ENCODE measurements around the gene GTF2H4.
"Not testable (repeated sequence)": the region's sequence is repeated elsewhere in the genome, so short reads cannot be mapped to it uniquely, and the experiment has no call there.

Gene GTF2H4

DNA sequence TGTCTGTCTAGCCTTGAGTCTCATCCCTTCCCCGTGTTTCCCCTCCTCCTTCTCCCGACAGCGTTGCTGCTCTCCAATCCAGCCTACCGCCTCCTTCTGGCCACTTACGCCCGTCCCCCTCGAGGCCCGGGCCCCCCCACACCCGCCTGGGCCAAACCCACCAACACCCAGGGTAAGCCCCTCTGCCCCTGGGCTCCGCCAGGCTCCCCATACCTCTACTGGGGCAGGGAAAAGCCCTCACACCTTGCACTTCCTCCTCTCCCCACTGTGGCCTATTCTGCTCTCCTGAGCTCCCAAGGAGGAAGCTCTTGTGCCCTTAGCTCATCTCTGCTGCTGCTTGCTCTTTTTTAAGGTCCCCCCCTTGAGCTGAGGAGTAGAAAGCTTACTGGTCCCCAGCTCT is 12.7 kb upstream of the GTF2H4 start:
- DNase-seq, result no peak

DNA sequence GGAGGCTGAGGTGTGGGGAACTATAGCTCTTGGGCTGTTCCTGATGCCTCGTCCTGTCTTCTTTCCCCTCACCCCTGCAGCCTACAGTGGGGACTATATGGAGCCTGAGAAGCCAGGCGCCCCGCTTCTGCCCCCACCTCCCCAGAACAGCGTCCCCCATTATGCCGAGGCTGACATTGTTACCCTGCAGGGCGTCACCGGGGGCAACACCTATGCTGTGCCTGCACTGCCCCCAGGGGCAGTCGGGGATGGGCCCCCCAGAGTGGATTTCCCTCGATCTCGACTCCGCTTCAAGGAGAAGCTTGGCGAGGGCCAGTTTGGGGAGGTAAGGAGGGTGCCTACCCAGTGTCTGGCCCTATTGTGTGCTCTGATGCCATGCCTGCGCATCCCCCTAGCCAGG is 11.5 kb upstream of the GTF2H4 start:
- DNase-seq, result no peak

DNA sequence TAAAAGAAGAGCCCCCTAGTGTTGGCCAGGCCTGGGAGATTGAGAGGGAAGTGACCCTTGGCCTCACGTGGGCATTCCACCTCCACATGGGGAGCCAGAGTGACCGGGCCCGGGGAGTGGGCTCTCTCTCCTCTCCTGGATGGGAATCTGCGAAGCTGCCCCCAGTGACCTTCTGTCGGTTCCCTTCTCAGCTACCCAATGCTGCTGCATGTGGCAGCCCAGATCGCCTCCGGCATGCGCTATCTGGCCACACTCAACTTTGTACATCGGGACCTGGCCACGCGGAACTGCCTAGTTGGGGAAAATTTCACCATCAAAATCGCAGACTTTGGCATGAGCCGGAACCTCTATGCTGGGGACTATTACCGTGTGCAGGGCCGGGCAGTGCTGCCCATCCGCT is 10.1 kb upstream of the GTF2H4 start:
- DNase-seq, result no peak

DNA sequence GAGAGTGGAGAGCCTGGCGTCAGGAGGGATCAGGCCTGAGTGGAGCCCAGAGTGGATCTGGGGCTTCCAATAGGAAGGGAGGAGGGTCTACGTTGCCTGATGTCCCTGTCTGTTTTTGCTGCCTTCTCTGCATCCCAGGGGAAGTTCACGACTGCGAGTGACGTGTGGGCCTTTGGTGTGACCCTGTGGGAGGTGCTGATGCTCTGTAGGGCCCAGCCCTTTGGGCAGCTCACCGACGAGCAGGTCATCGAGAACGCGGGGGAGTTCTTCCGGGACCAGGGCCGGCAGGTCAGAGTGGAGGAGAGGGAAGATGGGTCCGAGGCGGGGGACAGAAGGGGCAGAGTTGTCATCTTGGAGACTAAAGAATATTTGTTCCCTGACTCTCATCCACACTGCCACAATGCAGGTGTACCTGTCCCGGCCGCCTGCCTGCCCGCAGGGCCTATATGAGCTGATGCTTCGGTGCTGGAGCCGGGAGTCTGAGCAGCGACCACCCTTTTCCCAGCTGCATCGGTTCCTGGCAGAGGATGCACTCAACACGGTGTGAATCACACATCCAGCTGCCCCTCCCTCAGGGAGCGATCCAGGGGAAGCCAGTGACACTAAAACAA is 9.2 kb upstream of the GTF2H4 start:
- no peak for DNase-seq

DNA sequence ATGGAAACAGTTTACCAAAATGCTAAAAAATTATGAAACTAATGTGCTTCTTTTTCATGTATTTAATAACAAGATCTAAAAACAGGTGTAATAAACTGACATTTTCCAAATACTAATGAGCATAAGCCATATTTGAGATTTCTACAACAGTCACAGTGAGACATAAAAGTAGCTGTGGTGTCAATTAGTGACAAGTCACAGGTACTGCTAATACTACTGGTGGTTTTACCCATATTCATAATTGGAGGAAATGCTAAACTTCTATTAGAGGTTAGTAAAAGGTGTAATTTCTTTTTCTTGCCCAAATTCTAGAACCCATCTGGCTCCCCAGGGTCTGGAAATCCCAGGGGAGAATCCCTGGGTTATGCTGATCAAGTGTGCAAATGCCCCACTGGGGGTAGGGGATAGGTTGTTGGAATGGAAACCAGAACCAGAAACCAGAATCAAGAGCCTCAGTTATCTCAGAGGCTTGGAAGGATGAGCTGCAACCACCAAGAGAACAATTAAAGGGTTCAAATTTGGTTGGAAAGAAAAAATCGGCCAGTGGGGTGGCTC is 7.1 kb upstream of the GTF2H4 start:
- no peak for DNase-seq

DNA sequence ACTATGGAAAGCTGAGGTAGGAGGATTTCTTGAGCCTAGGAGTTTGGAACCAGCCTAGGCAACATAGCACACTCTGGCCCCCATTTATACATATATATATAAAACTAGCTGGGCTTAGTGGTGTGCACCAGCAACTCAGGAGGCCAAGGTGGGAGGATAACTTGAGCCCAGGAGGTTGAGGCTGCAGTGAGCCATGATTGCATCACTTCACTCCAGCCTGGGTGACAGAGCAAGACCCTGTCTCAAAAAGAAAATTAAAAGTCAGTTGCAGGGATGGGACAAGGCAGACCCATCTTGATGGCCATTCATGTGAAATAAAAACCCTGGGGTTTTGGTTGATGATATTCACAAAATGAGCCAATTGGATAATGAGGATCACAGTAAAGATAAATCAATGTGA is 6.6 kb upstream of the GTF2H4 start:
- DNase-seq, result no peak

DNA sequence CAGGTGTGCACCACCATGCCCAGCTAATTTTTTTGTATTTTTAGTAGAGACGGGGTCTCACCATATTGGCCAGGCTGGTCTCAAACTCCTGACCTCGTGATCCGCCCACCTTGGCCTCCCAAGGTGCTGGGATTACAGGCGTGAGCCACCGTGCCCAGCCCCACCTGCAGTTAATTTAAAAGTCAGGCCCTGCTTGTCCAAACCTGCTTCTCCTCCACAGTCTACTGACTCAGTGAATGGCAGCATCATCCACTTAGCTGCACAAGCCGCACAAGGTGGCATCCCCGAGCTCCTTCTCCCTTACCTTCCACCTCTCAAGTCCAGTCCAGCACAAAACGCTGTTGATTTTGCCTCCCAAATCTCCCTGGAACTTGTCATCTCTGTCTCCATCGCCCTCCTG is 5.8 kb upstream of the GTF2H4 start:
- not testable (repeated sequence) for DNase-seq

DNA sequence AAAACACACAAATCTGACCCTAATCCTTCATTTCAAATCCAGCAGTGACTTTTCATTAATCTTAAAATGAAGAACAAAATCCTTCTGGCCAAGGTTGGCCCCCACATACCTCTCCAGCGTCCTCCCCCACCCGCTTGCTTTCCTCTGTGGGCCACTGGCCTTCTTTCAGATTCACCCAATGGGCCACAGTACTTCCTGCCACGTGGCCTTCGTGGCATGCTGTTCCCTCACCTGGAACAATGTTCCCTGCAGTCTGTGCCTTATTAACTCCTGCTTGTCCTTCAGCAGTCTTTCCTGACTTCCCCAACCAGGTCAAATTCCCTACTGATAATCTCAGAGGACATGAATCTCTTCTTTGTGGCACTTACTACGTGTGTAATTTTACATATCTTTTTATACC is 5.3 kb upstream of the GTF2H4 start:
- no peak for DNase-seq

DNA sequence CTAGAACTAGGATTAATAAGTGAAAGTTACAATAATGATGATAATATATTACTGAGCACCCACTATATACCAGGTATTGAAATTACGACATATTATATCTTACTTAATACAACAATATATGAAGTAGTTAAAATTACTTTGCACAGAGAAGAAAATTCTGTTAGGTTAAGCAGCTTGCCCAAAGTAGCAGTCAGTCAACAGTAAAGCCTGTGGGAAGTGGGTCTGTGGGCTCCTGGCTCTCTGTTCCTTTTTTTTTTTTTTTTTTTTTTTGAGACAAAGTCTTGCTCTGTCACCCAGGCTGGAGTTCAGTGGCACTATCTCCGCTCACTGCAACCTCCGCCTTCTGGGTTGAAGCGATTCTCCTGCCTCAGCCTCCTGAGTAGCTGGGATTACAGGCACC is 4.8 kb upstream of the GTF2H4 start:
- DNase-seq, result no peak

DNA sequence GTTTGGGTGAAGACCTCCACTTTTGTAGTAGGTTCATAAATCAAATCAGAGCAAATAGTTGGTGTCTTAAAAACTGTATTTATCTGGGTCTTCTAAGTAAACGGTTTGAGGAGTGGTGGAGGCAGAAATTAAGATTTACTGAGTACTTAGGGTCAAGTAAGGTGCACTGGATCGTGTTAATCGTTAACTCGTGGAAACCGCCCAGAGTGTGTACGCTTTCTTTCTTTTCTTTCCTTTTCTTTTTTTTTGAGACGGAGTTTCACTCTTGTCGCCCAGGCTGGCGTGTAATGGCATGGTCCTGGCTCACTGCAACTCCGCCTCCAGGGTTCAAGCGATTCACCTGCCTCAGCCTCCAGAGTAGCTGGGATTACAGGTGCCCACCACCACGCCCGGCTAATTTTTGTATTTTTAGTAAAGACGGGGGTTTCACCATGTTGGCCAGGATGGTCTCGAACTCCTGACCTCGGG is 683 bp upstream of the GTF2H4 start:
- DNase-seq, result not testable (repeated sequence)

DNA sequence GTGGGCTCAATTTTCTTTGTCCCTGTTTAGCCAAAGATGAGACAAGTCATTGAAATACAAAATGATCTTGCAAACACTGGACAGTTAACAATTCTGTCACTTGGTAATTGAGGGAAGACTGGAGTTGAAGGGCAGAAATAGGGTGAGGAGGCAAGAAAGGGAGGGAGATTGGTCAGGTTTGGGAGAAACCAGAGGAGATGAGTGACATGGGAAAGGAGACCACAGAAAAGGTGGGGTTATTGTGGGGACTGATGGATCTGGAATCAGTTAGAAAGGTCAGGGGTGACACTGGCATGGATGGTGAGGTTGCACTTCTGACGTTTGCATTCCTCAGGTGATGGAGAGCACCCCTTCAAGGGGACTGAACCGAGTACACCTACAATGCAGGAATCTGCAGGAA is 693 bp downstream of the GTF2H4 start:
- DNase-seq, result no peak

DNA sequence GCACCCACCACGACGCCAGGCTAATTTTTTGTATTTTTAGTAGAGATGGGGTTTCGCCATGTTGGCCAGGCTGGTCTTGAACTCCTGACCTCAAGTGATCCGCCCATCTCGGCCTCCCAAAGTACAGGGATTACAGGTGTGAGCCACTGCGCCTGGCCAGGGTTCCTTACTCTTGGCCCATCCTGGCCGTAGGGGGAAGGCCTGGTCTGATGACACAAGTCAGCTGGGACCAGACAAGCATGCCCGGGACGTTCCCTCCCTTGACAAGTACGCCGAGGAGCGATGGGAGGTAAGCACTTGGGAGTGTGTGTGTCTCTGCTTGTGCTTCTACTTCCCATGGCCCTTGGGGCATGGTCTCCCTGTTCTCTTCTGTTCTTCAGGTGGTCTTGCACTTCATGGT is 2.5 kb downstream of the GTF2H4 start:
- DNase-seq, result not testable (repeated sequence)

DNA sequence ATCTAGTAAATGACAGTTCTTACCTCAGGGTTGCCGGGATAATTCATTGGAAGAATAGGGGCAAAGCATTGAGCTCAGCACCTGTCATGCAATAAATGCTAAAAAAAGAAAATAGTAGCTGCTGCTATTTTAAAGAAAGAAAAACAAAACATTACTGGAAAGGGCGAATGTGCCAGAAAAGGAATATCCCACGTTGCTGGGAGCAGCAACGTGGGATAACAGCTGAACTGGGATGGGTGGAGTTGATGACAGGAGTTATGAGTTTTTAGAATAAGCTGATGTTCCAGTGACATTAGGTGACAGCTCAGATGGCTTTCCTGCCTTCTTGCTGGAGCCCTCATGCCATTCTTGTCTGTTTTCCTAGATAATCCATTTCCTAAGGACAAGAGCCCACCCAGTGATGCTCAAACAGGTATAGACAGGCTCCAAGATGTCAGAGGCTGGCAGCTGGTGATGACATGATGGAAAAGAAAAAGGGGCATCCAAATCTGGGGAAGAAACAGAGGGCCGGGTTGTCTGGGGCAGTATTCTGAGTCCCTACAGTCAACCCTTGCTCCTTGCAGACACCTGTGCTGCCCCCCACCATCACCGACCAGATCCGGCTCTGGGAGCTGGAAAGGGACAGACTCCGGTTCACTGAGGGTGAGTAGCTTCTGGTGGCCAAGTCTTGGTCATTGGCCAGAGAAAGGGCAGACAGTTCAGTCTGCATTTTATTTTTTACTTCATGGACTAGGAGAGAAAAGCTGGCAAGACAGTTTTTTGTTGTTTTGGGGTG is 4.9 kb downstream of the GTF2H4 start:
- no peak for DNase-seq

DNA sequence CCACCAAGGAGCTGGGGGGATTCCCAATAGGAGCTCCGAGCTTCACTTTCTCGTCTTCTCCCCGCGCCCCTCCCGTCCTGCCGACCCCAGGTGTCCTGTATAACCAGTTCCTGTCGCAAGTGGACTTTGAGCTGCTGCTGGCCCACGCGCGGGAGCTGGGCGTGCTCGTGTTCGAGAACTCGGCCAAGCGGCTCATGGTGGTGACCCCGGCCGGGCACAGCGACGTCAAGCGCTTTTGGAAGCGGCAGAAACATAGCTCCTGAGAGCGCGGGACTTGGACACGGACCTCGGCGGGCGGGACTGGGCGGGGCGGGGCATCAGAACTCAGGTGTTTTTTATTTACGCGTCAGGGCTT is 5.7 kb downstream of the GTF2H4 start:
- DNase-seq, result no peak

DNA sequence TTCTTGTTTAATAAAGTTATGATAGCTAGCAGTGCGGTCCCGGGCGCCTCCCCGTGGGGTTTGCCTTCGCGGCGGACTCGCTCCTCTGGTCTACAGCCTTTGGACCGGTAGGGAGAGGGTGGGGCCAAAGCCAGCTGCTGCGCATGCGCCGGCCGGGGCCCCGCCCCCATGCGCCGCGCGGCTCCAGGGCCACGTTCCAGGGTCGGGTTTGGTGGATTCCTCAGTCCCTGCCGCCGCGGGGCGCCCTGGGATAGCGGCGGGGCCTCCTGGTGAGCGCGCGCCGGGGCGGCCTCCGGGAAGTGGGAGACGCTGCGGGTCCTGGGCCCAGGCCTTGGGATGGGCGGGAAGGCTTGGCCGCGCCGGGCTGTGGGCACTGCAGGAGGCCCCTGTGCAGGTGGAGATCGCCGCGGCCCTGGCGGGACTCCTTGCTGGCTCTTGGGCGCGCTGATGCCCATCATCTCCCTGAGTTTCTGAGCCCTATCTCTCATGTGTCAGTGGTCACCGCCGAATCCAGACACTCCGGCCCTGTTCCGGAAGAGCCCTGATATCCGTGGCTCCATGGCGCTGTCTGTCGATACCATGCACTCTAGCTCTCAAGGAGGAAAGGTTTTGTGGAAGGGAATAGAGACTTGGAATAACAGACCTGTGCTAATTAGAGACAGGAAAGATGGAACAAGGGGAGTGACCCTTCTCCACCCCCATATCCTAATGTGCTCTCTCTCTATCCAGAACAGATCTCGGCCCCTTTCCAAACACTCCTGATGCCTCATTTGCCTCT is 6.3 kb downstream of the GTF2H4 start, which contains the start of gene VARS2:
Gene VARS2 (plus strand): TSS at position 163 of the 778 bp plus-strand sequence. CDS start 599 bp downstream, at position 762.
- peak; percentile 84 to 91 (median 88) for DNase-seq

DNA sequence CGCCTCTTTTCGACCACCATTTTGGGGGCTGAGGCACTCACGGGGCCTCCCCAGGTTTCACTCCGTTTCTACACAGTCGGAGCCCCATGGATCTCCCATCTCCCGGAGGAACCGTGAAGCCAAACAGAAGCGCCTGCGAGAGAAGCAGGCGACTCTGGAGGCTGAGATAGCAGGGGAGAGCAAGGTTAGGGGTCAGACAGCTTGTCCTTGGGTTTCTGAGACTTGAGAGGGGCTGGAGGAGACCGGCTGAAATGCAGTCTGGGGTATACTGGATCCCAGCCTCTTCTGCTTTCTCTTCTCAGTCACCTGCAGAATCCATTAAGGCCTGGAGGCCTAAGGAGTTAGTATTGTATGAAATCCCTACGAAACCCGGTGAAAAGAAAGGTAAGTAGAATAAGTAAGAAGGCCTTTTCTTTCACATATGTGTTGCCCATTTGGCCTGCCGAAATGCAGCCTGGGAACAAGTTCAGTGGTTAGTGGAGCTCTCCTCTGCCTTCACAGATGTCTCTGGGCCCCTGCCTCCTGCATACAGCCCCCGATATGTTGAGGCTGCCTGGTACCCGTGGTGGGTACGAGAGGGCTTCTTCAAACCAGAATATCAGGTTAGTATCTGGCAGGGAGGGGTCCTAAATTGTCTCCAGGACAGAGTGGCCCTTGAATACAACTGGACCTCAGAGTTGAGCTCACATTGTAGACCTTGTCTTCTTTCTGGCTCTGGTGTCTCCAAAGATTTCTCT is 7.0 kb downstream of the GTF2H4 start:
- DNase-seq, result peak in 1 of 3 experiments; percentile 37

DNA sequence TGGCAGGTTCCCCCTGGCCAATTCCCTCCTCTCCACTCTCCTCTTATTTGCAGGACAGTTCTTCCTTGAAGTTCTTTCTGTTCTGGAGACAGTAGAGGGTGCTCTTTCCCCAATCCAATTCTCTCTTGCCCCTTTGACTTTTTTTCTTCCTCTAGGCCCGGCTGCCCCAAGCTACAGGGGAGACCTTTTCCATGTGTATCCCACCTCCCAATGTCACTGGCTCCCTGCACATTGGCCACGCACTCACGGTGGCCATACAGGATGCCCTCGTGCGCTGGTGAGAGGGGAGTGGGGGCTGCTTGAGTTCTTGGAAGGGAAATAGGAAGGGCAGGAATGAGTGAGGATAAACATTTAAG is 7.6 kb downstream of the GTF2H4 start:
- peak in 2 of 3 experiments; percentile 37 to 64 for DNase-seq

DNA sequence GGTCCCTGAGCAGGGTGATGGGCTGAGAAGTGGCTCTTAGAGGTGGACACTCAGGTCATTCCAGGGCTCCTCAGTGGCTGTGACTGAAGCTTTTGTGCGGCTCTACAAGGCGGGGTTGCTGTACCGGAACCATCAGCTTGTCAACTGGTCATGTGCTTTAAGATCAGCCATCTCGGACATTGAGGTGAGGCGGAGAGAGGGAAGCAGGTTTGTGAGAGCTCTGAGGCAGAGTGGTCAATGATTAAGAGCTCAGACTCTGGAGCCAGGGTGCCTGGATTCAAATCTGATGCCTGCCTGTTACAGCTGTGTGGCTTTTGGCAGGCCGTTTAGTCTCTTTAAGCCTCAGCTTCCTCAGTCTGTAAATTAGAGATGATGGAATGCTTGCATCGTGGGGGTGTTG is 9.0 kb downstream of the GTF2H4 start:
- no peak for DNase-seq

DNA sequence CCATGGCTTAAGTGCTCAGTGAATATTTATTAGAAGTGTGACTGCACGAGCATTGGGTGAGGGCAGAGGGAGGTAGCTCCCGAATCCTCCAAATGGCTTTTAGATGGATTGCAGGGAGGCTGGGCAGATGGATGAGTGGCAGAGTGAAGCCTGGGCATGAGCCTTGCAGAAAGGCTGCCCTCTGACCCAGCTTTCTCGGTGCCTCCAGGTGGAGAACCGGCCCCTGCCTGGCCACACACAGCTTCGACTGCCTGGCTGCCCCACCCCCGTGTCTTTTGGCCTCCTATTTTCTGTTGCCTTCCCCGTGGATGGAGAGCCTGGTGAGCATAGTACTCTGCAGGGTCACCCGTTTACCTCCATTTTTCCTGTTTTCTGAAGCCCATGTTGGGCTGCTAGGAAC is 9.5 kb downstream of the GTF2H4 start:
- DNase-seq, result no peak

DNA sequence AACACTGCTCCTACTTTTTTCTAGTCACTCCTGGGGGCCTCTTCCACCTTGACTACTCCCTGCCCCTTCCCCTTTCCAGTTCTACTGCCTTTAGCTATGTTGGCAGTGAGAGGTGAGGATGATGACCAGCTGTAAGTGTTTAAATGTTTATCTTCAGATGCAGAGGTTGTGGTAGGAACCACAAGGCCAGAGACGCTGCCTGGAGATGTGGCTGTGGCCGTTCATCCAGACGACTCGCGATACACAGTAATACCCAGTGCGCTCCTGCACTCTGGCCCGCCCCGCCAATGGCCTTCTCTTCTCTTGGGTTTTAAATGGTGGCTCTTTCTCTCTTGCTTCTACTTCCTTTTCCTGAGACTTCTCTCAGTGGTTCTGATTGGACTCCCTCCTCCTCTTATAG is 10.7 kb downstream of the GTF2H4 start:
- no peak for DNase-seq

DNA sequence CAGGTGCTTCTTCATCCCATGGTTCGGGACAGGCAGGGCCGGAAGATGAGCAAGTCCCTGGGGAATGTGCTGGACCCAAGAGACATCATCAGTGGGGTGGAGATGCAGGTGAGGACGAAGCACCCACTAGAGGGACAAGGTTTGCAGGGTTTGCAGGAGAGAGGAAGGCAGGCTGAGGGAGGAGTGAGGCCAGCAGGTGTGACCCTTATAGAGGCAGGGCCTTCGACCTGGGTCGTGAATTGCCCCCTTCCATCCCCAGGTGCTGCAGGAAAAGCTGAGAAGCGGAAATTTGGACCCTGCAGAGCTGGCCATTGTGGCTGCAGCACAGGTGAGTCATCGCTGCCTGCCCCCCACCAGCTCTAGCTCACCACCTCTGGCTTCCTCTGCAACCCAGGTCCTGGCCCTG is 14.4 kb downstream of the GTF2H4 start:
- no peak for DNase-seq

DNA sequence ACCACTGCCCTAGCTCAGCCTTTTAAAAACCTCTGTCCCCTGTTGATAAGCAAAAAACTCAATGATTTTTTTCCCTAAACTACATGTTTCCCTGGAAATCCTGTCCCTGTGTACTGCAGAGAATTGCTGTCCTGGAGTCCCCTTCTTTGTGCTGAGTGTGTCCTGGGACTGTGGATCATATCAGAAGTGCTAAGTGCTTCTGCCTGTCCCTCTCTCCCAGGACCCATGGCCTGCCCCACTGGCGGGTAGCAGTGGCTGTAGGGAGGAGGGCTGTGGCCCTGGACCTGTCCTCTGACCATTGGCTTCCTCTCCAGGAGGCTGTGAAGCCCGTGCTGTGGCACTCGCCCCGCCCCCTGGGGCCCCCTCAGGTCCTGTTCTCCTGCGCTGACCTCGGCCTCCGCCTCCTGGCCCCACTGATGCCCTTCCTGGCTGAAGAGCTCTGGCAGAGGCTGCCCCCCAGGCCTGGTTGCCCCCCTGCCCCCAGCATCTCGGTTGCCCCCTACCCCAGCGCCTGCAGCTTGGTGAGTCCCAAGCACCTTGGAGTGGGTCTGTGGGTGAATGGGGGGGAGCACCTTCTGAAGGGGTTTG is 16.1 kb downstream of the GTF2H4 start:
- not testable (repeated sequence) for DNase-seq
